GDM1 (cell line): ENCODE results near the gene PIAS4.

Experiments
- DNase-seq: peaks from one replicate; lab custom pipeline; 2025; lab: John Stamatoyannopoulos, UW

Gene PIAS4

GRCh38 chr19:3977242-3978143 lies 30.0 kb upstream of the PIAS4 start:
- no peak for DNase-seq

- no peak for DNase-seq
Observed at GRCh38 chr19:3978145-3978544, 29.4 kb upstream of the PIAS4 start.

DNA sequence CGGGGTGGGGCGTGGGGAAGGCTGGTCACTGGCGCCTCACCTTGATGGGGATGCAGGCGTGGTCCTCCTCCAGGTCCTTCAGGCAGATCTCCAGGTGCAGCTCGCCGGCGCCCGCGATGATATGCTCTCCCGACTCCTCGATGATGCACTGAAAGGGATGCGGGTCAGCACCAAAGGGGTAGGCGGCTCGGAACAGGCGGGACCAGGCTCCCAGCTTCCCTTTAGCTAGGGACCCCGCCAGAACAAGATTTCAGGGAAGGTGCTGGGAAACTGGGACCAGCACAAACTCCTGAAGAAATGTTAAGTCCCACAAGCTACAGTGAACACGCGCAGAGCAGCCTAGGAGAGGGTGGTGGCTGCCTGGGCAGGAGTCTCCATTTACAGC lies 28.3 kb upstream of the PIAS4 start:
- DNase-seq: no peak

DNA sequence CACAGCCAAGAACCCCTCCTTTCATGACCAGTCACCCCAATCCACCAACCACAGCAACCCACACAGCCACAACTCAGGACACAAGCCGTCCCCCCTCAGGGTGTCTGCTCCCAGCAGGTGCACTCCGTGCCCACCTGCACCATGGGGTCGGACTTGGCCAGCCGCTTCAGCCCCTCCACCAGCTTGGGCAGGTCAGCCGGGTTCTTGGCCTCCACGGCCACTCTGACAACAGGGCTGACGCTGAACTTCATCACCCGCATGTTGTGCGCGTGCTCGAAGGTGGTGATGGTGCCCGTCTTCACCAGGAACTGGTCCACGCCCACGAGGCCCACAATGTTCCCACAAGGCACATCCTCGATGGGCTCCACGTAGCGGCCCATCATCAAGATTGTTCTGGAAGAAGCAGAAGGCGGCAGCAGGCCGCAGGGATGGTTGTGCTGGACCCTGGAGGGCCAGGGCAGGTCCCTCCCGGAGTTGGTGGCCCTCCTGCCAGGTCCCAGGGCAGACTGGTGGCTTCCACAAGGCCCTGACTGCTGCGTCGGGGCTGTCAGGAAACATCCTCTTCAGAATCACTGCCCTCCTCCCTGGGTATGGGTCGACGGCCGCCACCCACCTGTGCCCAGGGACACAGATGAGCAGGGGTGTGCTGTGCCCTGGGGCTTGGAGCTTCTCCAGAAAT lies 27.7 kb upstream of the PIAS4 start:
- no peak for DNase-seq

DNA sequence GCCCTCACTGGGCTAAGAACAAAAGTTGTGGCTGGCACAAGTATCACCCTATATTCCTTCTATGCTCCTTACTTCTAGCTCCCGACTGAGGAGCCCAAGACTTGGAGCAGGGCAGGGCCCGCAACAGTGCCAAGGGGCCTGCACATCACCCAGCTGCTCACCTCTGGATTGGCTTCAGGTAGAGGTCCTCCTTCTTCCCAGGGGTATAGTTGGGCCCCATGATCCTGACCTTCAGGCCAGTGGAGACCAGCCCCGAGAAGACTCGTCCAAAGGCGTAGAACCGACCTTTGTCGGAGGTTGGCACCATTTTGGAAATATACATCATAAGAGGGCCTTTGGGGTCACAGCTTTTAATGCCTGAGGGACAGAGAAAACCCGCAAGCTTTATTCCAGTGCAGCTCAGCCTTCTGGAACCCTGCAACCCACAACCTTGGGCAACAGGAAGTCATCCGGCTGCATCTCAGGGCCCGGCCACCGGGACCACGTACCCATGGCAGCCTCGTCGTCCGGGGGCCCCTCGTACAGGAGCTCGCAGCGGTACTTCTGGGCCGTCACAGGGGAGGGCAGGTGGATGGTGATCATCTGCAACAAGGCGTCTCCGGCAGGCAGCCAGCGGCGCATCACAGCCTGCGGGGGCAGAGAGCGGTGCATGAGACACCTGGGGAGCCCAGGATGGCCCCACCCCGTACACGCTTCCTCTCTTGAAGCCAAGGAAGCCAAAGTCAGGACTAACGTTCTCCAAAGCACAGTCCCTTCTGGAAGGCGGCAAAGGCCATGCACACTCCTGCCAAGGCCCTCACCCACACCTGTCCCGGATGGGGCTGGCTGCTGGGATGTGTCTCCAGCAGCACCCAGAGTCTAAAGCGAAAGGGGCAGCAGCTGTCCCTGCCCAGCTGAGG lies 26.9 kb upstream of the PIAS4 start:
- DNase-seq: no peak

GRCh38 chr19:3981373-3981735 lies 26.2 kb upstream of the PIAS4 start:
- no peak for DNase-seq

DNA sequence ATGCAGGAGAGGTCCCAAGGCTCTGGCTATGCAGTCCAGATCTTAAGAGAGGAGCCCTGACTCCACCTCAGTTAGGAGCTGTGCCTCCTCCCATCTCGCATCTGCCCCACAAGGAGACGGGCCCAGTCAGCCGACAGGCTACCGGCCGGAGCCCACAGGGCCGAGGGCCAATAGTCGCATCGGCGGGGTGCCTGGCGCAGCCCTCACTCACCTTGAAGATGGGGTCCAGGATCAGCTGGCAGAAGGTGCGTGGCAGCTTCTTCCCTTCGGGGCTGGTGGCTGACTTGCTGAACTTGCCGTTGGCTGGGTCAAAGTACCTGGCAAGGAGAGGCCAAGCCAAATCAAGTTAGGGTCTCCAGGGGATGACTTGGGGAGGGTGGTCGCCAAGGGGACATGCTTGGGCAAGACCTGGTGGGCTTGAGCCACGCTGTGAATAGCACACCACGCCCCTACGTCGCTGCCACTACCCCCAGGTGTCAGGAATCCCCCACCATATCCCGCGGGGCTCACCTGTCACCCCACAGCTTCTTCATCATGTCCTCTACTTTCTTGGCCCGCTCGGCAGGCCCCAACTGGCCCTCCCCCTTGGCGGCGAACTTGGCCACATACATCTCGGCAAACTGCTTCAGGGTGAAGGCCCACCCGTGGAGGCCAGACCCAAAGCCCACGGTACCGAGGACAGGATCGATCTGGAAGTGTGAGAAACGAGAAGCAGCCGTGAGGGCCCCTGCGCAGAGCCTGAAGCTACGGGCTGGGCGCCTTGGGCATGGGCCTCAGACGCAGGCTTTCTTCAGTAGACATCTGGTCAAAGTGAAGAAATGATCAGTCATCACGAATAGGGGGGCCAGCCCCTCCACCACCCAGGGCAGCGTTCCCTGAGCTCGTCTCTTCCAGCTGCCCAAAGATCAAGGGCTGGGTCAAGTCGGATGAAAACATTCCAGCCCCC lies 25.5 kb upstream of the PIAS4 start:
- DNase-seq: no peak

GRCh38 chr19:3982701-3983541 lies 24.6 kb upstream of the PIAS4 start:
- no peak for DNase-seq

DNA sequence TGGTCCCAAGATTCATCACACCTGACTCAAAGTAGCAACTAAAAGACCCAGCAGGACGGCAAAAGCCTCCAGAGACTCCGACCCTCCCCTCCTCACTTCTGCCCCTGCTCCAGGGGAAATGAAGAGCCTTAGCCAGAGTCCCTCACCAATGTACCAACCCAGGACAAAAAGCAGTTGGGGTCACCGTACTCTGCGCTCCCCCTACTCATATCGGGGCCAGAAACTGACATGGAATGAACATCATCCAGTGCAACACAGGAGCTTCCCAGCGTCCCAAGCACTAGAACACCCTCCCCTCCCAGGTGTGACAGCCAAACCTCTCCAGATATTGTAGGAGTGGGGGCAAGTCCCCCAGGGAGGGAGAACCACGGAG lies 24.0 kb upstream of the PIAS4 start:
- no peak for DNase-seq

GRCh38 chr19:3983936-3984583 lies 23.5 kb upstream of the PIAS4 start:
- DNase-seq: no peak

GRCh38 chr19:3984584-3984907 lies 23.0 kb upstream of the PIAS4 start:
- DNase-seq: no peak

- peak; percentile 81 for DNase-seq
Observed at GRCh38 chr19:3984908-3985642, 22.5 kb upstream of the PIAS4 start, which contains the start of gene EEF2. Gene EEF2 (minus strand): TSS chr19:3985463. CDS start chr19:3985380, 83 bp downstream.

DNA sequence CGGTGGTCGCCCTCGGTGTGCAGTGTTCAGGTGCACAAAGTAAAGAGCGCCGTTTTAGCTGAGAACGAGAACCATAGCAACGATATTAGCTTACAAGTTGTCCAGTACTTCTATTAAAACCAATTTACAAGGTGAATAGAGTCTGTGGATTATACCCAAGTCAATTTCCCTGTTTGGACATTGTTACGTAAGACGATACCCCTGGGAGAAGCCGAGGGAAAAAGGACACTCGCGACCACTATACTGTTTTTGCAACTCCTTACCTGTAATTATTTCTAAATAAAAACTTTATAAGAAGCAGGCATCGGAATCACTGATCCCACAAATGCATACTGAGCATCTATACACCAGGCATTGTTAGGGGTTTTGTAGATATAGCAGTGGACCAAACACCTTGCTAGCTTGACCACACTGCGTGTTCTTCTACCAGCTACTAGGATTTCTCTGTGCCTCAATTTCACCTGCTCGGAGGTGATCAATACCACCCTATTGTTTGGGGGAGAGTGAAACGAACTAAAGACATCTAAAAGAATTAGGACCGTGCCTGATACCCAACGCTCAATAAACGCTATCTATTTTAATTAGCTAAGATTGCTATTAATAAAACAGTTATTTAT lies 21.8 kb upstream of the PIAS4 start:
- DNase-seq: no peak

DNA sequence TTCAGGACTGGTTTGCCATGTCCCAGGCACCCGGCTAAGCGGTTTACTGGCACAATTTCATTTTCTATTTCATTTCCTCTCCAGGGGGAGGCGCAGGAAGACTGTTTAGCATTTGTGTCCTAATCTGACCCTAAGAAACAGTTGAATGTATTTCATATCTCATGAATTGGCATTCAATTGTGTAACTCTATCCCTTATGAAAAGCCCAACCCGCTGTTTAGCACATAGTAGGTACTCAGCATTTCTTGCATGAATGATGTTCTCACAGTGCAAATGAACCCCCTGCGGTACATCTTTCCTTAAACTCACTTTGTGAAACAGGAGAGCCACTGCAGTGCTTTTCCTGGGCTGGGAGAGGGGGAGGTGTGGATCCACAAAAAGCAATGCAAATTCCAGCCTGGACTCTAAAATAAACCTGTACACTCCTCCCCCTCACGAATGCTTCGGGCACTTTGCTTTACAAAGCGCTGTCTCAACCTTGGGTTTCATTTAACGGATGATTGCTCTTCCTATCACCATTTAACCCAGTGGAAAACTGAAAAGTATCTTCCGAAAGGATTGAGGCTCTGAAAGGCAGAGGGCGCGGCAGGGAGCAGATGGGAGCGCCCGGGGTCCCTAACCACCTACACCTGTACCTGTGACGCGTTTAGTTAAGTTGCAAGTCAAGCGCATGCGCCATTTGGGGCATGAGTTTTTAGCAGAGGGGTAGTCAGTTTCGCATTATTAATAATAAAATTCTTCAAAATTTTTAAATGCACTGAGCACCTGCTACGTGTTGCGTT lies 21.1 kb upstream of the PIAS4 start:
- DNase-seq: peak; percentile 61

DNA sequence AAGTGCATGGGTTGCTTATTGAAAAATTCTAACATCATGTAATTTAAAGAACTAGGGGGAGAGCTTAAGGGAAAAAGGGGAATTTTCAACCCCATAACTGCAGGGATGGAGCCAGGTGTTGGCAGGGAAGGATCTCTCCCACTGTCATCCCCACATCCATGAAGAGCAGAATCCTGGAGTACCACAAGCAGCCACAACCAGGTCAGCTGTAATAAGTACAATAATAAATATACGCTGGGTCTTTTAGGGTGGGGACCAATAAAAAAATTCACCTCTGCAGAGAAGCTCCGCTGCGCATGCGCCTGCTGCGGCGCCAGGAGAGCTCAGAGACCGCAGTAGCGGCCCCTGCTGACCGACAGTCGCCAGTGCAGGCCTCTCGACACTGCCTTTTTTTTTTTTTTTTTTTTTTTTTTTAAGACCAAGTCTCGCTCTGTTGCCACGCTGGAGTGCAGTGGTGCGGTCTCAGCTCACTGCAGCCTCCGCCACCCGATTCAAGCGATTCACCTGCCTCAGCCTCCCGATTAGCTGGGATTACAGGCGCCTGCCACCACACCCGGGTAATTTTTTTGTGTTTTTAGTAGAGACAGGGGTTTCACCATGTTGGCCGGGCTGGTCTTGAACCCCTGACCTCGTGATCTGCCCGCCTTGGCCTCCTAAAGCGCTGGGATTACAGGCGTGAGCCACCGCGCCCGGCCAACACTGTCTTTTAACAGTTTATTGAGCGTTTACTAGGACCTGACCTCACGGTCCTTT lies 19.7 kb upstream of the PIAS4 start:
- DNase-seq: peak; percentile 73

GRCh38 chr19:3990815-3991117 lies 16.8 kb upstream of the PIAS4 start:
- DNase-seq: no peak

DNA sequence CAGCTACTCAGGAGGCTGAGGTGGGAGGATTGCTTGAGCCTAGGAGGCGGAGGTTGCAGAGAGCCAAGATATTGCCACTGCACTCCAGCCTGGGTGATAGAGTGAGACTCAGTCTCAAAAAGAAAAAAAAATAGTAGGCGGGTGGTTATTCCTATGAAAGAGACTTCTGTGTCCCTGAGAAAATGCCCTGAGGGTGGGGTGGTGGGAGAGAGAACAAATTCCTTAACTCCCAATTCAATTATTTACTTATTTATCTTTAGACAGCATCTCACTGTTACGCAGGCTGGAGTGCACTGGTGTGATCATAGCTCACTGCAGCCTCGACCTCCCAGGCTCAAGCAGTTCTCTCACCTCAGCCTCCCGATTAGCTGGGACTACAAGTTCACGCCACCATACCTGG lies 11.9 kb upstream of the PIAS4 start:
- no peak for DNase-seq
